Measurements from ENCODE around the gene PKDREJ.
A peak's percentile ranks its signal among the peaks of the same experiment; 100 is the strongest.
"Not testable (repeated sequence)": the region's sequence is repeated elsewhere in the genome, so short reads cannot be mapped to it uniquely, and the experiment has no call there.

The PKDREJ gene

DNA sequence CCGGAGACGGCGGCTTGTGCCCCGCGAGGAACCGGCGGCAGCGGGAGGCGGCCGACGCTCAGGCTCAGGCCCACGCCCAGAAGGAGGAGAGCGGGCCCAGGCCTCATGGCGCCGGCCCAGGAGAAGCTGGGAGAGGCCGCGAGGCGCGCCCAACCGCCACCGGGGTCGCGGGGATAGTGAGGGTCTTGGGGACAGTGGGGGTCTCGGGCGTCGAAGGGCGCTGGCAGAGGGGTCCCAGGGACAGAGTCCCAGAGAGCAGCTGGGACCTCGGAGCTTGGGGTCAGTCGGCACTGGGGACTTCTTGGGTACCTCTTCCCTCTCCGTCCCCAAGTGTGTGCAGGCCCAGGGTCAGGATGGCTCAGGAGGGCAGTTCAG lies at the start of gene PKDREJ:
PKDREJ (minus strand) TSS at position 128 of the 375 bp plus-strand sequence; CDS start at position 107, 21 bp downstream.
- H3K27ac ChIP-seq = no peak within 1 kb of the TSS
- H3K4me3 ChIP-seq = peak within 1 kb of the TSS in 3 of 7 experiments; percentile 9 to 33 (median 11)

- not testable (repeated sequence) for H3K27ac ChIP-seq, H3K4me3 ChIP-seq
Measured at GRCh38 chr22:46312848-46313247, 49.7 kb upstream of the PKDREJ start.

GRCh38 chr22:46312056-46312455 lies 48.9 kb upstream of the PKDREJ start:
- H3K27ac ChIP-seq = no peak overlapping the region
- H3K4me3 ChIP-seq = no peak overlapping the region

DNA sequence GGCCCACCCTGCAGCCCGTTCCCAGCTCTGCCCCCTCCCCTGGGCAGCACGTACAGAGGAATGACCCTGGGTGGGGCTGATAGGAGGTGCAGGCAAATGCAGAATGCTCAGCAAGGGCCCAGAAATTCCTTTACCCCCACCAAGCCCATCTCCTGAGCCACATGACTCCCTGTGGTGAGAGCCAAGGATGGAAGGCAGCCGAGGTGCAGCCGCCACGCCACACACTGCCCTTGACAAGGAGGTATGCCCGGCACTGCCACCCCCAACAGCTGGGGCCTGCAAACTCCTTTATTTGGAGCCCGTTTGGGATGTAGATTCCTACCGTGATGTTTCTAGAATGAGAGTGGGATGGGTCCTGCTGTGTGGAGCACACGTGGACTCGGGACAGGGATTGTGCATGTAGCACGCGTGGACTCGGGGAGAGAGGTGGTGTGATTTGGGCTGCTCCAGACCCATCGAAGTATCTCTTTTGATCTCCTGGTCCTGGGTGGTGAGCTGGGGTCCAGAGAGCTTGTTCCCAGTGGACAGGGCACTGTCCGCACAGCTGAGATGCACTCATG lies 46.5 kb upstream of the PKDREJ start:
- H3K27ac ChIP-seq = no peak overlapping the region
- H3K4me3 ChIP-seq = no peak overlapping the region

- no peak overlapping the region for H3K4me3 ChIP-seq
- H3K27ac ChIP-seq = no peak overlapping the region
Measured at GRCh38 chr22:46308283-46308988, 45.3 kb upstream of the PKDREJ start.

DNA sequence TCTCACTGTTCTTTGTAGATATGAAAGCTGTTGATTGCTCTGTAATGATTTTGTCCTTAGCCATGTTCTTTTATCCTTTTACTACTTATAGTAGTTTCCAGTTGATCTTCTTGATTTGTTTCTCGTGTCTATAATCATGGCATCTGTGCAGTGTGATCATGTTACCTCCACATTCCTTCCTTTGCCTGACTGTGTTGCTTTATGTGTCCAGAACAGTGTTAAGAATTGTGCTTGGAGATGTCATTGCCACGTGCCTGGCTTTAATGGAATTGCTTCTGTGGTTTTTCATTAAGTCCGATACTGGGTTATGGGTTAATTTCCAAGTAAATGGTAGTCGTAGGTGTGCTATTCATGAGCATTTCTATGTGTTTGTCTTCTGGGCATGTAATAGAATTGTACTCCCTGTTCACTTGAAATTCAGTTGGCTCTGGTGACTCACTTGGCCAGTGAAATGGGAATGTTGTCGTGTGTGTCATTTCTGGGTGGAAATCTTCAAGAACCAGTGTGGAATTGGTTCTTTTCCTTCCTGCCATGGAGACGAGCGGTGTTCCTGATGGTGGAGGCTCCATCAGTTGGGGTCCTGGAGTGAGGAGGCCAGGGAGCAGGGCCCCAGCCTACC lies 40.3 kb upstream of the PKDREJ start:
- H3K27ac ChIP-seq = no peak overlapping the region
- no peak overlapping the region for H3K4me3 ChIP-seq

DNA sequence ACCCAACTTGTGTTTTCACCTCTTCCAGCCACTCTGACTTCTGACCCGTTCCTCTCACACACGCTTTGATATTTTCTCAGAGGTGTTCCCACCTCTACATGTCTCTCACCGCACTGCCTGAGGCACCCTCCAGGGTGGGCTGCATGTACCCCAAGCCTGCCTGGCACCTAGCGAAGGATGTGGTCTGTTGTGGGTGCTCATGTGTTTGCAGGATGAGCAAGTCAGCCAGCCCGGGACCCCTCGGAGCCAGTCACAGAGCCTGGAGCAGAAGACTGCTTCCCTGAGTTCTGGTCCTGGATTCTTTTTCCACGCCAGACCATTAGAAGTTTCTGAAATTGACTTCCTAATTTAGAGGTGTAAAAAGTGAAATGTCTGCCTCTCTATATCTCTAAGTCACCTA lies 37.3 kb upstream of the PKDREJ start:
- H3K27ac ChIP-seq = no peak overlapping the region

GRCh38 chr22:46299101-46299500 lies 36.0 kb upstream of the PKDREJ start:
- Histone ChIP-seq H3K4me3 (no peak overlapping the region), H3K27ac (no peak overlapping the region)

More for the DNA sequence above, 37.3 kb upstream of the PKDREJ start:
- no peak overlapping the region for H3K4me3 ChIP-seq

DNA sequence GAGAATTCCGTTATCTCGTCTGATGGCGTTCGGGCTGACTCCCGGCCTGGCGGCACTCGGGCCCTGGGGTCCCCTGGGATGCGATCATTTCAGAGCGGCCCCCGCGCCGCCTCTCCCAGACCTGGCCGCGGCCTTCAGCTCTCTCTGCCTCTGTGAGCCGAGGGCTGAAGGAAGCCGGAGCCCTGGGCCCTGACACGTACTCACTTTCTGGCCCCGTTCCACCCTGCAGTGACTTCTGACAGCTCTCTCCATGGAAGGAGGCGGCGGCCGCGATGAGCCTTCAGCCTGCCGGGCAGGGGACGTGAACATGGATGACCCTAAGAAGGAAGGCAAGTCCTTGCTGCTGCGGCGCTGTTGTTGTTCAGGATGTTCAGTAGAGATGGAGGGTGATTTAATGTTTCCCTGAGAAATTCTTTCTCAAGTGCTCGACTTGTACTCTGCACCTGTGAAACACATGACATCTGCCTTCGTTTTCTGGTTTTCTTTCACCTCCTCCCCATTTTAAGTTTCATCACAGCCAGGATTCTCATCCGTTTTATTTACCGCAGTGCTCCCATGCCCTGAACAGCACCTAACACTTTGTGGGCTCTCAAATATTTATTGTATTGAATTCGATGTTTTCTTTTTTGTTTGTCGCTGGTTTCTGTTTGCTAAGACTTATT lies 34.1 kb upstream of the PKDREJ start:
- peak overlapping the region in 13 of 21 experiments; percentile 22 to 97 (median 94) for H3K27ac ChIP-seq
- peak overlapping the region; percentile 51 to 73 (median 66) for H3K4me3 ChIP-seq

- Histone ChIP-seq H3K4me3 (peak within 1 kb of the TSS; percentile 51 to 73 (median 66)), H3K27ac (peak within 1 kb of the TSS; percentile 14 to 97 (median 93))
Measured at GRCh38 chr22:46296257-46297150, 33.4 kb upstream of the PKDREJ start, which contains the start of gene GTSE1. TSS of gene GTSE1 (plus strand) at chr22:46296870. CDS start at chr22:46297401, 531 bp downstream.

- peak overlapping the region in 17 of 21 experiments; percentile 76 to 97 (median 94) for H3K27ac ChIP-seq
- H3K4me3 ChIP-seq = peak overlapping the region in 6 of 7 experiments; percentile 51 to 73 (median 66)
Measured at GRCh38 chr22:46295277-46295971, 32.3 kb upstream of the PKDREJ start.

- Histone ChIP-seq H3K4me3 (no peak overlapping the region), H3K27ac (peak overlapping the region in 1 of 21 experiments; percentile 94)
Measured at GRCh38 chr22:46294784-46295183, 31.6 kb upstream of the PKDREJ start.

GRCh38 chr22:46293577-46294260 lies 30.6 kb upstream of the PKDREJ start:
- Histone ChIP-seq H3K27ac (peak overlapping the region in 12 of 21 experiments; percentile 22 to 82 (median 55)), H3K4me3 (no peak overlapping the region)

DNA sequence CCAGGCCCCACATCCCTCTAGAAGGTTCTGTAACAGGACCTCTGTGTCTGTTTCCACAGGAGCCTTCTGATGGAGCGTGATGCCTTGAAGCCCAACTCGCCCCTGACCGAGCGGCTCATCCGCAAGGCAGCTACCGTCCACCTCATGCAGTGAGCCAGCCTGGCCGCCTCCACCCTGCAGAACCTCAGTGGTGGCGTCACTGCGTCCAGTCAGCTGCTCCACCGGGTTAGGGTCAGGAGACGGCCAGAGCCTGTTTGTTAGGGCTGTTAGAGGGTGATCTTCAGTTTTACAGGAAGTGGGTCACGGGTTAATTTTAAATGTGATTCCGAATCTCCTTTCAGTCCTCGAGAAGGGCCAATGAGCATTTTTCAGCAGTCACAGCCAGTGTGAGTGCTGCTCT lies 29.6 kb upstream of the PKDREJ start:
- H3K27ac ChIP-seq = peak overlapping the region in 6 of 21 experiments; percentile 9 to 82 (median 60)
- no peak overlapping the region for H3K4me3 ChIP-seq

GRCh38 chr22:46292173-46292572 lies 29.0 kb upstream of the PKDREJ start:
- H3K4me3 ChIP-seq = no peak overlapping the region
- H3K27ac ChIP-seq = peak overlapping the region in 2 of 21 experiments; percentile 9 to 17

- Histone ChIP-seq H3K4me3 (no peak overlapping the region), H3K27ac (no peak overlapping the region)
Measured at GRCh38 chr22:46290843-46291785, 28.0 kb upstream of the PKDREJ start.

Data from skin epidermis (tissue), 12 donors.